Measurements from ENCODE around the gene TNFRSF8. TPM values are rescaled to one million over a fixed set of nuclear protein-coding genes. Genes with fewer than 3 reads are reported as not detected.

Gene TNFRSF8
- total and polyA plus RNA-seq, 9 of the 15 experiments (the other 6 are each of a cell fraction or from before 2014, with no cell fraction given) = 3.5 to 38.4 (median 17.1) TPM

DNA sequence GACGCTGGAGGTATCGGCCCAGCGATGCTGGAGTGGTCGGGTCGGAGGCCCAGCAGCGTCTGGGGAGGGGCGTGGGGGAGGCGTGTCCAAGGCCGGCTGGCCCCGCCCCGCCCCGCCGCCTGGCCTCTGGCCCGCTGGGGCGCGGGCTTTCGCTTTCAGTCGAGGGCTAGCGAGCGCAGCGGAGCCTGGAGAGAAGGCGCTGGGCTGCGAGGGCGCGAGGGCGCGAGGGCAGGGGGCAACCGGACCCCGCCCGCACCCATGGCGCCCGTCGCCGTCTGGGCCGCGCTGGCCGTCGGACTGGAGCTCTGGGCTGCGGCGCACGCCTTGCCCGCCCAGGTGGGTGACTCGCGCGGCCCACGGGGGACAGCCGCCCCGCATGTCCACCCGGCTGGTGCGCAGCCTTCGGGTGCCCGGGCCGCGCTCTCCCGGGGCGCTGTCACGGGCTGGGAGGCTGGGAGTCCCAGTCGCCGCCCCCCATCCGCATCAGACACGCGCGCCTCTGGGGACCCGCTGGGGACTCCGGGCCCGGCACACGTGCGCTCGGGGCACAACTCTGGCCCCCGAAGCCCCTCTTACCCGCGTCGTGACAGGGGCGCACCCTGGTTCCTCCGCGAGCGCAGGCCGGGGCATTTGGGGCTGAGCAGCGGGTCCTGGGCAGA, 103.9 kb downstream of the TNFRSF8 start, which contains the start of gene TNFRSF1B (continued):
- TF ChIP-seq, protein P1, sequence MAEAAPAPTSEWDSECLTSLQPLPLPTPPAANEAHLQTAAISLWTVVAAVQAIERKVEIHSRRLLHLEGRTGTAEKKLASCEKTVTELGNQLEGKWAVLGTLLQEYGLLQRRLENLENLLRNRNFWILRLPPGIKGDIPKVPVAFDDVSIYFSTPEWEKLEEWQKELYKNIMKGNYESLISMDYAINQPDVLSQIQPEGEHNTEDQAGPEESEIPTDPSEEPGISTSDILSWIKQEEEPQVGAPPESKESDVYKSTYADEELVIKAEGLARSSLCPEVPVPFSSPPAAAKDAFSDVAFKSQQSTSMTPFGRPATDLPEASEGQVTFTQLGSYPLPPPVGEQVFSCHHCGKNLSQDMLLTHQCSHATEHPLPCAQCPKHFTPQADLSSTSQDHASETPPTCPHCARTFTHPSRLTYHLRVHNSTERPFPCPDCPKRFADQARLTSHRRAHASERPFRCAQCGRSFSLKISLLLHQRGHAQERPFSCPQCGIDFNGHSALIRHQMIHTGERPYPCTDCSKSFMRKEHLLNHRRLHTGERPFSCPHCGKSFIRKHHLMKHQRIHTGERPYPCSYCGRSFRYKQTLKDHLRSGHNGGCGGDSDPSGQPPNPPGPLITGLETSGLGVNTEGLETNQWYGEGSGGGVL (CRISPR knock-in tag; IDR thresholded peaks at IDR 0.05) = no peak
- TF ChIP-seq NCOA2 (IDR thresholded peaks at IDR 0.05; ENCODE audit: partially characterized antibody in 2 of 2) (no peak), GATAD2B (IDR thresholded peaks at IDR 0.05; ENCODE audit: borderline replicate concordance) (peak; percentile 99), MTA2 (IDR thresholded peaks at IDR 0.05; ENCODE audit: low read depth) (no peak), SAP30 (IDR thresholded peaks at IDR 0.05; ENCODE audit: borderline replicate concordance, insufficient read depth, low read depth, low read length, poor library complexity, severe bottlenecking) (peak; percentile 94), RBM14 (IDR thresholded peaks at IDR 0.05; ENCODE audit: borderline replicate concordance, insufficient read depth, low read depth, low read length) (0 out of 2 replicates have a peak, but pooled peaks have one; percentile 35), ARHGAP35 (IDR thresholded peaks at IDR 0.05; ENCODE audit: partially characterized antibody) (no peak), MAFG (tag; conservative IDR thresholded peaks at IDR 0.05) (no peak), ZBTB8A (IDR thresholded peaks at IDR 0.05; ENCODE audit: partially characterized antibody) (no peak), HNRNPL (IDR thresholded peaks at IDR 0.05; ENCODE audit: low read depth, low read length) (peak; percentile 81; the same call in 1 of the 2 replicates), CC2D1A (IDR thresholded peaks at IDR 0.05) (no peak), ZNF146 (CRISPR knock-in tag; IDR thresholded peaks at IDR 0.05; ENCODE audit: unreplicated experiment) (no peak), COPS2 (conservative IDR thresholded peaks at IDR 0.05) (no peak), KHSRP (IDR thresholded peaks at IDR 0.05) (no peak), ETV5 (CRISPR knock-in tag; IDR thresholded peaks at IDR 0.05; ENCODE audit: low read depth) (no peak), ZNF764 (CRISPR knock-in tag; IDR thresholded peaks at IDR 0.05; ENCODE audit: low read depth) (no peak), ZNF224 (CRISPR knock-in tag; IDR thresholded peaks at IDR 0.05) (0 out of 2 replicates have a peak, but pooled peaks have one; percentile 49), POLR2G (IDR thresholded peaks at IDR 0.05; ENCODE audit: low read depth, low read length) (peak; percentile 98), PHB2 (IDR thresholded peaks at IDR 0.05; ENCODE audit: low read depth) (no peak), RBM15 (IDR thresholded peaks at IDR 0.05; ENCODE audit: insufficient read depth, low read length) (no peak), JUNB (CRISPR knock-in tag; conservative IDR thresholded peaks at IDR 0.05) (no peak), SRSF1 (IDR thresholded peaks at IDR 0.05; ENCODE audit: low read depth, low read length) (no peak), SMAD4 (CRISPR knock-in tag; conservative IDR thresholded peaks at IDR 0.05) (peak; percentile 83; the same call in 1 of the 2 replicates), SETDB1 (IDR thresholded peaks at IDR 0.05; ENCODE audit: low read length) (no peak)
- TF ChIP-seq, protein P2, sequence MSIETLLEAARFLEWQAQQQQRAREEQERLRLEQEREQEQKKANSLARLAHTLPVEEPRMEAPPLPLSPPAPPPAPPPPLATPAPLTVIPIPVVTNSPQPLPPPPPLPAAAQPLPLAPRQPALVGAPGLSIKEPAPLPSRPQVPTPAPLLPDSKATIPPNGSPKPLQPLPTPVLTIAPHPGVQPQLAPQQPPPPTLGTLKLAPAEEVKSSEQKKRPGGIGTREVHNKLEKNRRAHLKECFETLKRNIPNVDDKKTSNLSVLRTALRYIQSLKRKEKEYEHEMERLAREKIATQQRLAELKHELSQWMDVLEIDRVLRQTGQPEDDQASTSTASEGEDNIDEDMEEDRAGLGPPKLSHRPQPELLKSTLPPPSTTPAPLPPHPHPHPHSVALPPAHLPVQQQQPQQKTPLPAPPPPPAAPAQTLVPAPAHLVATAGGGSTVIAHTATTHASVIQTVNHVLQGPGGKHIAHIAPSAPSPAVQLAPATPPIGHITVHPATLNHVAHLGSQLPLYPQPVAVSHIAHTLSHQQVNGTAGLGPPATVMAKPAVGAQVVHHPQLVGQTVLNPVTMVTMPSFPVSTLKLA (conservative IDR thresholded peaks at IDR 0.05) = peak; percentile 44 to 65
- TF ChIP-seq, protein P3, sequence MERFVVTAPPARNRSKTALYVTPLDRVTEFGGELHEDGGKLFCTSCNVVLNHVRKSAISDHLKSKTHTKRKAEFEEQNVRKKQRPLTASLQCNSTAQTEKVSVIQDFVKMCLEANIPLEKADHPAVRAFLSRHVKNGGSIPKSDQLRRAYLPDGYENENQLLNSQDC (CRISPR knock-in tag; IDR thresholded peaks at IDR 0.05) = no peak
